Stimulated activated CD4-positive, alpha-beta T cell treated with anti-CD3 and anti-CD28 coated beads, Interleukin-4, amount 100 ng/mL, for 24 hours (primary cell): ENCODE results near the gene LIX1L.
"Not testable (repeated sequence)": the region's sequence is repeated elsewhere in the genome, so short reads cannot be mapped to it uniquely, and the experiment has no call there.

ENCODE experiments used
- DNase-seq: peaks from one replicate; pipeline ENCODE4 v3.0.0-alpha.2; 2020

LIX1L gene

GRCh38 chr1:145932522-145933009 lies 25.3 kb downstream of the LIX1L start:
- peak; percentile 19 for DNase-seq

GRCh38 chr1:145927916-145928643 lies 29.7 kb downstream of the LIX1L start:
- DNase-seq = peak; percentile 12

GRCh38 chr1:145927063-145927886 lies 30.5 kb downstream of the LIX1L start, which contains the start of gene RBM8A:
Gene RBM8A (minus strand): TSS chr1:145927484. CDS start chr1:145927426, 58 bp downstream.
- peak; percentile 95 for DNase-seq

DNA sequence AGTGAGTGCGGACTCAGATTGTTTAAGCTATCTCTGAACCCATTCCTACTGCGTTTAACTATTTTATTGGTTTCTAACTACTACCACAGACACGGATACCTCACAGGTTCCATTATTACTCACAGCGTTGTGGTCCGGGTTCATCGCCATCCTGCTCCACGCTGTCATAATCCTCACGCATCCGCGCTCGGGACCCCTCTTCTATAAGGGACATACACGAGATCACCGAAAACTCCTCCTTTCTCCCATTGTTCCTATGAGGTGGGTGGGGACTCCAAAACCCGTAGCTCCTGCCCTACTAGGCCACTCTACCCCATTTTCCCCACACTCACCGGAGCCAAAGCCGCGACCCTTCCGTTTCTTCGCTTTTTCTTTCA lies 31.1 kb downstream of the LIX1L start:
- DNase-seq = peak; percentile 66

DNA sequence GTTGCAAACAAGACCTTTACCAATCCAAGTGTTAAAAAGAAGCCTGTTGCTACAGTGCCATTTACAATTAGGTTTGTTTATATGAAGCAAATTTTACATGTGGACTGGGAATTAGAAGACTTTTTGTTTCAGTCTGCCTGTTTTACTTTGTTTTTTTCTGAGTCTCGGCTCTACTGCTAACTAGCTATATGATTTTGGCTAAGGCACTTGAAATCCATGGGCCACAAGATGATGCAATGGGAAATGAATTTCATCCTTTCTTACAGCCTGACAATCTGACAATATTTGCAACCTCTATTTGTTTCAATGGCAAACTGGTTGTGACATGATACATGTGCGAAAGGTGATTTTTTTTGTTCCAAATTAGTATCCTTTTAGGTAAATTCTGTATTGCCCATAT lies 35.6 kb downstream of the LIX1L start:
- DNase-seq = no peak

DNA sequence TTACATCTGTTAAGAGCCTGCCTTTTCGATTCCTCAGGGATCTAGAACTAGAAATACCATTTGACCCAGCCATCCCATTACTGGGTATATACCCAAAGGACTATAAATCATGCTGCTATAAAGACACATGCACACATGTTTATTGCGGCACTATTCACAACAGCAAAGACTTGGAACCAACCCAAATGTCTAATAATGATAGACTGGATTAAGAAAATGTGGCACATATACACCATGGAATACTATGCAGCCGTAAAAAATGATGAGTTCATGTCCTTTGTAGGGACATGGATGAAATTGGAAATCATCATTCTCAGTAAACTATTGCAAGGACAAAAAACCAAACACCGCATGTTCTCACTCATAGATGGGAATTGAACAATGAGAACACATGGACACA lies 37.5 kb downstream of the LIX1L start:
- DNase-seq = not testable (repeated sequence)

- peak; percentile 8 for DNase-seq
These were observed 38.6 kb downstream of the LIX1L start for GRCh38 chr1:145918992-145919939.

- DNase-seq = peak; percentile 93
These were observed 39.4 kb downstream of the LIX1L start, which contains the start of gene PEX11B for GRCh38 chr1:145918144-145918991. Gene PEX11B (minus strand): TSS chr1:145918717. CDS start chr1:145918688, 29 bp downstream.

DNA sequence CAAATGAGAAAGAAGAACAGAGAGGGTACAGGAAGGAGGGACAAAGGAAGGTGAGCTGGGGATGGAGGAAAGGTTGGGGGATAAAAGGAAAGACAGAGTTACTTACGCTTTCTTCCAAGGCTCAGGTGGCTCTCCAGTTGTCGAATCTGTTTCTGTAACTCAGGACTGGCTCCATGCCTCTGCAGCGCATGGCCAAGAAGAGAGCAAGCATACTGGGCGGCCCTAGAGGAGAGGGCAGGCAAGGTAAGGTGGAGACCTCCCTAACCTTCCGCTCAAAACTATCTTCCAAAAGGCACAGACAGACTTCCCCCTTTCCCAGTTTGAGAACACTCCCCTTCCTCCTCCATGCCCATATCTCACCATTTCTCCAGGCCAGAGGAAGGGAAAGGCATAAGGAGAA lies 40.2 kb downstream of the LIX1L start:
- DNase-seq = no peak

DNA sequence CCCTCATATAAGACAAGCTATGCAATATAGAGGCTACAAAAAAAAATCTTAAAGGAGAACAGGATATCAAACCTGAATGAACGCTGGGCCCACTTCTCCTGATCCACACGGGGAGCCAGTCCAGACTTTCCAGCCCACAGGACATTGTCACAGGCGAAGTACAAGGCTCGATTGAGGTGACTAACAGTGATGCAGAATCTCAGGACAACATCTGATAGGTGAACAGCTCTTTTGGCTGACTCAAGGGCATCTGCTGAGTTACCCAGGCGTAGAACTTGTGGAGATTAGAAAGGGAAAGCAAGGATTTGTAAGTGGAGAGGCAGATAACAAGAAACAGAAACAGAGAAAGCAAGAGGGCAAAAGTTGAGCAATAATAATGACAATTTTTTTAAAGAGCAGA lies 41.1 kb downstream of the LIX1L start:
- no peak for DNase-seq

- DNase-seq = no peak
These were observed 45.6 kb downstream of the LIX1L start for GRCh38 chr1:145912128-145912641.

GRCh38 chr1:145908653-145909052 lies 49.2 kb downstream of the LIX1L start:
- no peak for DNase-seq

DNA sequence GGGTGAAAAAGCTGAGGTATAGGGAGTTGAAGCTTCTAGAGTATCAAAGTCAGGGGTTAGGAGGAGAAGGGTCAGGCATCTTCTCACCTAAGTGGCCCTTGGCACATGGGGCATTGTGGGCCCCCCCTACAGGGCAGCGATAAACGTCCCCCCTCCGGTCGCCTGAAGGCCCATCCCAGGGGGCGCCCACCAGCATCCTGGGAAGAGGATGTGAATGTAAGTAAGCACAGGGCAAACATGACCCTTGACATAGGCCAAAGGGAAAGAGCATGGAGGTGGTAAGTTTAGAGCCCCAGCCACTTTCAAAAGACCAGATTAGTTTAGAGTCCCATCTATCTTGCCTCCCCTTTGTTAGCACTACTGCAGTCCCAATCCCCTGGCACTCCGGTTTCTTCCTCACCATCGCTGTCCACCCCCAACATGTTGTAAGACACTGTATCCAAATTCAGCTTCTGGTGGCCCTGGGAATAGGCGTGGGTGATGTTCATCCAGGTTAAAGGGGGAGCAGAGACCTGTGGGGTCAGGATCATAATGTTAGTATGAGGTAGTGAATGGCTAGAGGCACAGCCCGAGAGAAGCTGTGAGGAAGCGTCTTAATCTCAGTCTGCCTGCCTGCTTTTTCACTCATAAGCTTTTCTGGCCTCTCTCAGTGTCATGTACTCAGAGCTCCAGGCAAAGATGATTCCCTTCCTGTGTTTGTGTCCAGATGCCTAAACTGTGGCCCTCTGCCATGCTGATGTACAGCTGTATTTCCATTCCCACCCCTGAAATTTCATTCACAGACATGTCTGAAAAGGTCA lies 50.7 kb downstream of the LIX1L start:
- DNase-seq = no peak

DNA sequence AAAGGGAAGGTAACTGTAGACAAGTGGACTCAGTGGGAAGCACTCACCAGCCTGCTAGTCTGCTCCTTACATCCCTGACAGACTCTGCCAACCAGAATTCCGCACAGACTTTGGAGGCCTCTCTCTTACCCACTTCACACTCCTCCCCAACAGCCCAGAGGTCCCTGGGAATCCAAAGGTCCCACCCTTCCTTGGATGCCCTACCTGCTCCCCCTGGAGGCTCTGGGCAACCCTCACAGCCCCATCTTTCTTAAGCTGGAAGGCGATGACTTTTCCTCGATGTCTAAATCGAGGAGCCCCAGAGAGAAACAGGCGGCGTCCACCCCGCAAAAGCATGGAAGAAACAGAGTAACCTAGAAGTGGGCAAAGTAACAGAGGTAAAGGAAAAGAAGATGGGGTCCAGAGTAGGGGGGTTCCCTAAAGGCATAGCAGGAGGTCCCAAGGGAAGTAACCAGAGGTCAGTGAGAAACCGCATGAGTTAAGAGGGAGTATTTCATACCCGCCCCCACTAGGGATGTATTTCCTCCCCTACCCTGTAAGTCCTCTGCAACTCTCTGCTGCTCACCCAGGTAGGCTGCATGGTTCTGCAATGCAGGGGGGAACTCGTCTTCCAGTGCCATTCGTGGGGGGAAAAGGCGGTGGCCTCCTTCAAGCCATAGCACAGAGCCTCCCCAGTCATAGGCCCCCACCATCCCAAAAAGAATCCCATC lies 56.4 kb downstream of the LIX1L start:
- DNase-seq = no peak

GRCh38 chr1:145898756-145899155 lies 59.1 kb downstream of the LIX1L start:
- no peak for DNase-seq

DNA sequence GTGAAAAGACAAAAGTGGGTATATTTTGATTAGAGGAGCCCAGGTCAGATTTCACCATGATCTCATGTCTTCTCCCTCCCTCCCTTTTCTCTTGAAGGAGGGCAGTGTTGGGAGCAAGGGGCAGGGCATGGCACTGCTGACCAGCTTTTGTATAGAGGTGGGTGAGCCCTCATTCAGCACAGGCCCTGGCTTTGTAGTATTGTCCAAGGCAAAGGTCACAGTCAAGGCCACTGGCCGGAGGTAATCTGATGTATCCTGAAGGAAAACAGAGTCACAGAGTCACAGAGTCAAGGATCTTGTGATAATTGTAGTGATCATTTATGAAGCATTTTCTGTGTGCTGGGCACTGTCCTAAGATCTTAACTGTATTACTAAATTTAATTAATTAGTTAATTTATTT lies 59.8 kb downstream of the LIX1L start:
- DNase-seq = no peak

- DNase-seq = no peak
These were observed 62.3 kb downstream of the LIX1L start for GRCh38 chr1:145895471-145895870.

- DNase-seq = no peak
These were observed 64.3 kb downstream of the LIX1L start for GRCh38 chr1:145893306-145894055.

DNA sequence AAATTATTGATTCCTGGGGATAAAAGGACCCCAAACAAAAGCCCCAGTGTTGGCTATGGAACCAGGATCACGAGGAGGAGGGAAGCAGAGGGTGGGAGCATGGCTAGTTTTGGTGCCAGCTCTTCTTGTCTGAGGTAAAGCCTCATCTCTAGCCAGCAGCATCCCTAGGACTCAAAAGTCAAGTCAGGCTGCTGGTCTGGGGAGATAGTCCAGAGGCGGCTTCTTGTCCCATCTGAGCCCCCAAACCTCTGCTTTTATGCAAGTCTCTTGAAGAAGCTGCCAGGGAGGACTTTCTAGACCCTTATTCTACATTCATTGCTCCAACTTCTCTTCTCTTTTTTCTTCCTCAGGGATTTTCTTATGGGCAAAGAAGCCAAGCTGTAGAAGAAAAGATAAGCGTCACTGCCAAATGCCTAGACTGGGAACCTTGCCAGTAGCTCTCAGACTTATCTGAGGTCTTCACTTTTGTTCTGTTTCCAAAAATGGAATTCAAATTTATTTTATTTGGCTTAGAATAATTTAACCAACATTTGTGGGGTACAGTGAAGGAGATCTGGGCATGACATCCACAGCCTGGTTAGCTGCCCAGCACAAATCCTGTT lies 65.2 kb downstream of the LIX1L start:
- no peak for DNase-seq
